HAP-1 (cell line): Measurements from ENCODE around the gene PHIP.
"Not testable (repeated sequence)": the region's sequence is repeated elsewhere in the genome, so short reads cannot be mapped to it uniquely, and the experiment has no call there.

Source experiments
- DNase-seq, 2 experiments: peaks; one replicate each; pipeline ENCODE4 v3.0.0-alpha.2; 2016 to 2020; ENCODE audit warnings: low spot score in 2 of 2
- H3K27me3 ChIP-seq: fragments of 250-450 bp; sonication (Bioruptor Pico); 2 replicates; pipeline ENCODE4 v1.5.1; 2020; ENCODE audit warnings: low read depth, mild to moderate bottlenecking, moderate library complexity
- H3K36me3 ChIP-seq: fragments of 250-450 bp; sonication (Bioruptor Pico); replicated peaks from 2 replicates; pipeline ENCODE4 v1.5.1; 2020; ENCODE audit warnings: mild to moderate bottlenecking
- H3K4me1 ChIP-seq: fragments of 250-450 bp; sonication (Bioruptor Pico); 2 replicates; pipeline ENCODE4 v1.5.1; 2020; ENCODE audit warnings: mild to moderate bottlenecking
- H3K4me3 ChIP-seq: fragments of 250-450 bp; sonication (Bioruptor Pico); 2 replicates; pipeline ENCODE4 v1.5.1; 2020; ENCODE audit warnings: mild to moderate bottlenecking, moderate library complexity
- H3K9me3 ChIP-seq: fragments of 250-450 bp; sonication (Bioruptor Pico); 2 replicates; pipeline ENCODE4 v1.5.1; 2020; ENCODE audit warnings: mild to moderate bottlenecking, moderate library complexity
- in situ Hi-C: fragments of 300-500 bp; cut with MboI; formaldehyde crosslinking; loops from 3 replicates; pipeline ENCODE4 v1.14.3; 2020; ENCODE audit warnings: low sequenced_read_pairs, inconsistent platforms, mixed read lengths

The PHIP gene

GRCh38 chr6:79078075-79078969, at the start of gene PHIP:
TSS of gene PHIP (minus strand) at chr6:79078254. CDS start at chr6:79078068, 186 bp downstream.
- H3K9me3 ChIP-seq: no peaks in the 10 kb centered on the region
- no peaks in the 10 kb centered on the region for H3K27me3 ChIP-seq
- peaks cover 26% of the 10 kb centered on the region for H3K4me1 ChIP-seq
- H3K36me3 ChIP-seq: peaks cover 3% of the 10 kb centered on the region; the same call in 1 of the 2 replicates
- H3K4me3 ChIP-seq: peak within 1 kb of the TSS; percentile 83
- DNase-seq: peak; percentile 84 to 94
- in situ Hi-C loops: no loop called here

DNA sequence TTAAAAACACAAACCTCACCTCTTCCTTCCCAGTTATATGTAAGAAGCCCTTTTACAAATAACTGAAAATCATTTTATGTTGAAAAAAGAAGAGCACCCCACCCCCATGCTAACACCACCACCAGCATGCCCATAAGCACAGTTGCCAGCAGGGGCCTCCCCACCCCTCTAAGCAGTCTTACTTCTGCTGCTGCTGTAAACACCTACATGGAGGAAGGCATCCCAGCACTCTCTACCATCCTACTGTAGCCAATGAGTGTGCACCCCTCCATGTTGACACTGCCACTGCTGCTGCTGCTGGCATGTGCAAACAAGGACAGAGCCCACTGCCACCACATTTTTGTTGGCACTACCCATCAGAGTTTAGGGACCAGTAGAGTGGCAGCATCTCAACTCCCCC, 49.6 kb upstream of the PHIP start:
- H3K4me3 ChIP-seq: no peak overlapping the region
- no peaks in the 10 kb centered on the region for H3K27me3 ChIP-seq
- H3K4me1 ChIP-seq: peaks cover 34% of the 10 kb centered on the region
- H3K36me3 ChIP-seq: no peaks in the 10 kb centered on the region
- in situ Hi-C loops: no loop called here
- H3K9me3 ChIP-seq: no peaks in the 10 kb centered on the region
- peak; percentile 19 to 53 for DNase-seq

- Histone ChIP-seq H3K4me1 (no peaks in the 10 kb centered on the region), H3K9me3 (no peaks in the 10 kb centered on the region), H3K4me3 (no peak overlapping the region), H3K36me3 (no peaks in the 10 kb centered on the region), H3K27me3 (no peaks in the 10 kb centered on the region)
- in situ Hi-C loops: no loop called here
- no peak for DNase-seq
Observed at GRCh38 chr6:79119217-79119616, 41.2 kb upstream of the PHIP start.

GRCh38 chr6:79117752-79118151, 39.7 kb upstream of the PHIP start:
- Histone ChIP-seq H3K4me3 (no peak overlapping the region), H3K4me1 (no peaks in the 10 kb centered on the region), H3K27me3 (no peaks in the 10 kb centered on the region), H3K9me3 (no peaks in the 10 kb centered on the region), H3K36me3 (no peaks in the 10 kb centered on the region)
- in situ Hi-C loops: no loop called here
- no peak for DNase-seq

GRCh38 chr6:79115553-79116182, 37.6 kb upstream of the PHIP start:
- DNase-seq: no peak
- in situ Hi-C loops: no loop called here
- H3K27me3 ChIP-seq: no peaks in the 10 kb centered on the region
- H3K9me3 ChIP-seq: no peaks in the 10 kb centered on the region
- H3K4me3 ChIP-seq: no peak overlapping the region
- no peaks in the 10 kb centered on the region for H3K36me3 ChIP-seq
- no peaks in the 10 kb centered on the region for H3K4me1 ChIP-seq

DNA sequence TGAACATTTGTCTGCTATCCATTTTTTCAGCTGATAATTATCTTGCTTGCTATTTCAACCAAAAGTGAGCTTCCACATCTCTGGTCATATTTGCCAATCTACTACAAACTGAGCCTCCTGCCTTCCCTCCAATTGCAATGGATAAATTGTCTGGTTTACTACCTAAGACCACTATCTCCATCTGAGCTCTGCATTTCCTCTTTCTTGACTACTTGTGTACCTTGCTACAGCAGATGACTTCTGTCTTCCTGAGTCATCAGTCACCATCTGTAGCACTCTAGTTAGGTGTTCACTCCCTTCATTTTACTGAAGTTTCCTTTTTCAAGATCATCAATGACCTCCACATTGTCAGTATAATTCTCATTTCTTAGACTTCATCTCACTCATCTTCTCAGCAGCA, 33.5 kb upstream of the PHIP start:
- DNase-seq: no peak
- Histone ChIP-seq H3K4me1 (no peaks in the 10 kb centered on the region), H3K36me3 (no peaks in the 10 kb centered on the region), H3K4me3 (no peak overlapping the region), H3K27me3 (no peaks in the 10 kb centered on the region), H3K9me3 (no peaks in the 10 kb centered on the region)
- in situ Hi-C loops: no loop called here

GRCh38 chr6:79101164-79101563, 23.1 kb upstream of the PHIP start:
- Histone ChIP-seq H3K27me3 (no peaks in the 10 kb centered on the region), H3K9me3 (no peaks in the 10 kb centered on the region)
- in situ Hi-C loops: no loop called here

DNA sequence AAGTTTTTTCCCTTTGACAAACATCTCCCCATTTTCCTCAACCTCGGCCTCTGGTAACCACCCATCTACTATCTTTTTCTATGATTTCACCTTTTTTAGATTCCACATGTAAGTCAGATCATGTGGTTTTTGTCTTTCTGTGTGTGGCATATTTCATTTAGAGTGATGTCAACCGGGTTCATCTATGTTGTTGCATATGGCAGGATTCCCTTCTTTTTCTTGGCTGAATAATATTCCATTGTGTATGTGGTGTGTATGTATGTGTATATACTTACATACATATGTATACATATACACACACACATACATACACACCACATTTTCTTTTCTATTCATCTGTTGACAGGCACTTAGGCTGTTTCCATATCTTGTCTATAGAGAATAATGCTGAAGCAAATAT, 22.2 kb upstream of the PHIP start:
- Histone ChIP-seq H3K27me3 (no peaks in the 10 kb centered on the region), H3K36me3 (no peaks in the 10 kb centered on the region), H3K9me3 (no peaks in the 10 kb centered on the region), H3K4me3 (no peak overlapping the region), H3K4me1 (no peaks in the 10 kb centered on the region)
- in situ Hi-C loops: no loop called here
- DNase-seq: no peak

More at GRCh38 chr6:79101164-79101563, 23.1 kb upstream of the PHIP start:
- Histone ChIP-seq H3K4me3 (no peak overlapping the region), H3K4me1 (no peaks in the 10 kb centered on the region), H3K36me3 (no peaks in the 10 kb centered on the region)
- DNase-seq: no peak

DNA sequence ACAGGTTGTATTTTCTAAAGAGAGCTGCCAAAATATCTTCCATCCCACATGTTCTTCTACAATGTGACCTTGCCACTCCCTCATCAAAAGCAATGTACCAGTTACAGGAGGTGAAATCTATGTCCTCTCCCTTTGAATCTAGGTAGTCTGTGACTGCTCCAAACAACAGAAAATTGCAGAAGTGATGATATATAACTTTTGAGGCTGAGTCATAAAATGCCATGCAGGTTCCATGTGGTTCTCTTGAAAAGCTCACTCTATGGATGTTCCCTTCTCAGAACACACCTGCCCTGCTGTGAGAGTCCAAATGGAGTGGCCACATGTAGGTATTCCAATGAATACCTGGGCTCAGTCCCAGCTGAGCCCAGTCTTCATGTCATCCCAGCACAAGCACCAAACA, 16.9 kb upstream of the PHIP start:
- no peak overlapping the region for H3K4me3 ChIP-seq
- H3K4me1 ChIP-seq: no peaks in the 10 kb centered on the region
- no peaks in the 10 kb centered on the region for H3K36me3 ChIP-seq
- no peaks in the 10 kb centered on the region for H3K9me3 ChIP-seq
- 0 out of 2 replicates have a peak, but pooled peaks cover 5% of the 10 kb centered on the region for H3K27me3 ChIP-seq
- no peak for DNase-seq
- in situ Hi-C loops: no loop called here

GRCh38 chr6:79091801-79092200, 13.7 kb upstream of the PHIP start:
- H3K9me3 ChIP-seq, H3K4me3 ChIP-seq, H3K36me3 ChIP-seq, H3K27me3 ChIP-seq, H3K4me1 ChIP-seq, DNase-seq, in situ Hi-C loops: not testable (repeated sequence)

DNA sequence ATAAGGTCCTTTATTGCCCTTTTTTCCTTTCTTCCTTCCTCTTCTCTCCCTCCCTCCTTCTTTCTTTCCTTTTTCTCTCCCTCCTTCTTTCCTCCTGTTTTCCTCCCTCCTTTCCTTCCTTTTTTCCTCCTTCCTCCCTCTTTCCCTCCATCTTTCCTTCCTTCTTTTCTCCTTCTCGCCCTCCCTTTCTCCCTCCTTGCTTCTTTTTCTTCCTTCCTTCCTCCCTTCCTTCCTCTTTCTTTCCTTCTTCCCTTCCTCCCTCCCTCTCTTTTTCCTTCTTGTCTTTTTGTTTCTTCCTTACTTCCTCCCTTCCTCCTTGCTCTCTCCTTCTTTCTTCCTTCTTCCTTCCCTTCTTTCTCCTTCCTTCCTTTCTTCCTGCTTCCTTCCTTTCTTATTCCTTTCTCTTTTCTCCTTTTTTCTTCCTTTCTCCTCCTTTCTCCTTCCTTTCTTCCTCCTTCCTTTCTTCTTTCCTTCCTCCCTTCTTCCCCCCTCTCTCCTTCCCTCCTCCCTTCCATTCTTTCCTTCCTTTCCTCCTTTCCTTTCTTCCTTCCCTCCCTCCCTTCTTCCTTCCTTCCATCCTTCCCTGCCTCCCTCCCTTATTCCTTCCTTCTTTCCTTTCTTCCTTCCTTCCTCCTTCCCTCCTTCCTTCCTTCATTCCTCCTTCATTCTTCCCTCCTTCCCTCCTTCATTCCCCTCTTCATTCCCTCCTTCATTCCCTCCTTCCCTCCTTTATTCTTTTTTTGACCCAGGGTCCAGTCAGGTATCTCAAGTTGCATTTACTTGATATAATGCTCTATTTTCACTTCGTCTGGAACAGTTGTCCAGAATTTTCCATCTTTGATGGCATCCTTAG, 11.7 kb upstream of the PHIP start:
- in situ Hi-C loops: no loop called here
- Histone ChIP-seq H3K36me3 (no peaks in the 10 kb centered on the region), H3K4me1 (no peaks in the 10 kb centered on the region), H3K27me3 (peaks cover 9% of the 10 kb centered on the region; the same call in 1 of the 2 replicates), H3K4me3 (no peak overlapping the region), H3K9me3 (no peaks in the 10 kb centered on the region)
- no peak for DNase-seq

- Histone ChIP-seq H3K9me3 (no peaks in the 10 kb centered on the region), H3K27me3 (peaks cover 4% of the 10 kb centered on the region; the same call in 1 of the 2 replicates), H3K36me3 (no peaks in the 10 kb centered on the region), H3K4me1 (peaks cover 5% of the 10 kb centered on the region), H3K4me3 (no peak overlapping the region)
- DNase-seq: no peak
- in situ Hi-C loops: no loop called here
Observed at GRCh38 chr6:79084693-79085092, 6.6 kb upstream of the PHIP start.

DNA sequence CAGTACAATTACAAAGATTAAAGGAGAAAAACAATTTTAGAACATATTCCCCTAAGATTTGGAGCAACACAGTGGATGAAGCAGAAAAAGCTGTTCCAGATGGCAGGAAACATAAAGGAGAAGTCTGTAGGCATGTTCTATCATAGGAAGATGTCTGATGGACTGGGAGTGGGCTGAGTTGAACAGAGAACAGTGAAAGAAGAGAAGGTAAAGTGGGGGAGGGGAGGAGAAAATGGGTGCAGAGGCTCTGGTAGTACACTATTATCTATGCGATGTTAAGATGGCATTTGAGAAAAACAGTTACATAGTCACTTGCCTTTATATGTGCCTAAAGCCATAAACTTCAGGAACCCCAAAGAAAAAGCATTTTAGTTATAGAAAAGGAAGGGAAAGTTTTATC, 4.2 kb upstream of the PHIP start:
- Histone ChIP-seq H3K4me1 (peaks cover 8% of the 10 kb centered on the region), H3K4me3 (no peak overlapping the region), H3K9me3 (no peaks in the 10 kb centered on the region), H3K27me3 (peaks cover 4% of the 10 kb centered on the region; the same call in 1 of the 2 replicates), H3K36me3 (no peaks in the 10 kb centered on the region)
- in situ Hi-C loops: no loop called here
- DNase-seq: no peak
